AG04450 (cell line): Measurements from ENCODE around the gene LINGO1. TPM values are rescaled to one million over a fixed set of nuclear protein-coding genes. Genes with fewer than 3 reads are reported as not detected.

Experiments used
- CTCF ChIA-PET: fragments of 300-600, 350-600 bp; formaldehyde crosslinking; extraction: SDS; loops from one replicate; lab custom pipeline; 2022; ENCODE audit warnings: antibody characterized with exemption, inconsistent platforms; lab: Charles Lee
- POLR2A ChIA-PET: fragments of 350-600 bp; formaldehyde crosslinking; extraction: SDS; loops from one replicate; lab custom pipeline; 2021; ENCODE audit warnings: antibody characterized with exemption, inconsistent platforms; lab: Yijun Ruan, JAX
- DNase-seq: peaks from one replicate; pipeline ENCODE4 v3.0.0-alpha.2; 2011; ENCODE audit warnings: low read depth, low spot score
- H3K27ac ChIP-seq: one replicate; pipeline ENCODE4 v1.5.1; 2012; ENCODE audit warnings: low read depth, low read length, control low read depth
- H3K27me3 ChIP-seq: one replicate; pipeline ENCODE4 v1.6.0; 2012; ENCODE audit warnings: low read length; ENCODE audit not compliant: control insufficient read depth, insufficient read depth
- H3K4me3 ChIP-seq: 2 replicates; pipeline ENCODE4 v1.5.1; 2011; ENCODE audit warnings: mild to moderate bottlenecking, low read depth, low read length, control low read depth
- H3K9me3 ChIP-seq: 2 replicates; pipeline ENCODE4 v1.5.1; 2012; ENCODE audit warnings: low read length; ENCODE audit not compliant: control insufficient read depth, insufficient read depth
- polyA plus RNA-seq: library from polyadenylated mRNA; depleted of rRNA; stranded (reverse); fragments of >200 nt; gene quantifications from 2 replicates; pipeline ENCODE4 v1.2.3, GENCODE V29; 2011
- TF ChIP-seq, protein P1 (sequence below): IDR thresholded peaks from 2 replicates; pipeline ENCODE4 v1.5.1; 2011; ENCODE audit warnings: low read depth, low read length, control low read depth, inconsistent platforms

LINGO1 gene
- polyA plus RNA-seq, 1 experiment: not detected

GRCh38 chr15:77617476-77618230 lies 15.1 kb downstream of the LINGO1 start:
- CTCF ChIA-PET: interaction anchor here (0.6 to 1.8 kb wide), 6 partner anchors 11 to 593 kb away, joined by 3 to 8 read pairs (median 3); no protein-coding TSS in a partner anchor

DNA sequence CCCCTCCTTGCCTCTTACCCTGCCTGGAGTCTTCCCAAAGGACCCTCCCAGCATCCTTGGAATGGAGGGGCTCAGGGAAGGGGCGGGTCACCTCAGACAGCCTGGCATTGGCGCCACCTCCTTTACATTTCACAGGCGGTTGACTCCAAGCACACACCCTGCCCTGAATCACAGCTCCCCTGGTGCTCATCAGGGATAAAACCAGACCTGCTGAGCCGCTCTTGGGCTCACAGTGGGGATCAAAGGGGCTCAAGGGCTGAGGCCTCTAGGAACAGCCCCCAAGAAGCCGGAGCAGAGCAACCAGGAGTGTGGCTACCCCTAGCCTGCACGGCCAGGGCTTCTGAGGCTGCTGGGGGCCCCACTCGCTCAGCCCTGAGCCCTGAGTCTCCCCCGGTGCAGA lies 16.6 kb downstream of the LINGO1 start:
- Histone ChIP-seq H3K9me3 (no peaks in the 10 kb centered on the region; the same call in 1 of the 2 replicates), H3K27ac (no peak overlapping the region), H3K4me3 (no peak overlapping the region), H3K27me3 (peaks cover 12% of the 10 kb centered on the region)
- CTCF ChIA-PET: no interaction called here
- TF ChIP-seq, protein P1, sequence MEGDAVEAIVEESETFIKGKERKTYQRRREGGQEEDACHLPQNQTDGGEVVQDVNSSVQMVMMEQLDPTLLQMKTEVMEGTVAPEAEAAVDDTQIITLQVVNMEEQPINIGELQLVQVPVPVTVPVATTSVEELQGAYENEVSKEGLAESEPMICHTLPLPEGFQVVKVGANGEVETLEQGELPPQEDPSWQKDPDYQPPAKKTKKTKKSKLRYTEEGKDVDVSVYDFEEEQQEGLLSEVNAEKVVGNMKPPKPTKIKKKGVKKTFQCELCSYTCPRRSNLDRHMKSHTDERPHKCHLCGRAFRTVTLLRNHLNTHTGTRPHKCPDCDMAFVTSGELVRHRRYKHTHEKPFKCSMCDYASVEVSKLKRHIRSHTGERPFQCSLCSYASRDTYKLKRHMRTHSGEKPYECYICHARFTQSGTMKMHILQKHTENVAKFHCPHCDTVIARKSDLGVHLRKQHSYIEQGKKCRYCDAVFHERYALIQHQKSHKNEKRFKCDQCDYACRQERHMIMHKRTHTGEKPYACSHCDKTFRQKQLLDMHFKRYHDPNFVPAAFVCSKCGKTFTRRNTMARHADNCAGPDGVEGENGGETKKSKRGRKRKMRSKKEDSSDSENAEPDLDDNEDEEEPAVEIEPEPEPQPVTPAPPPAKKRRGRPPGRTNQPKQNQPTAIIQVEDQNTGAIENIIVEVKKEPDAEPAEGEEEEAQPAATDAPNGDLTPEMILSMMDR: no peak
- POLR2A ChIA-PET: no interaction called here
- no peak for DNase-seq

More at GRCh38 chr15:77617476-77618230, 15.1 kb downstream of the LINGO1 start:
- H3K4me3 ChIP-seq: no peak overlapping the region
- TF ChIP-seq, protein P1: peak; percentile 37
- no peaks in the 10 kb centered on the region; the same call in 1 of the 2 replicates for H3K9me3 ChIP-seq
- peaks cover 20% of the 10 kb centered on the region for H3K27me3 ChIP-seq
- no peak overlapping the region for H3K27ac ChIP-seq
- POLR2A ChIA-PET: no interaction called here
- no peak for DNase-seq

GRCh38 chr15:77615472-77615871 lies 17.2 kb downstream of the LINGO1 start:
- CTCF ChIA-PET: no interaction called here

DNA sequence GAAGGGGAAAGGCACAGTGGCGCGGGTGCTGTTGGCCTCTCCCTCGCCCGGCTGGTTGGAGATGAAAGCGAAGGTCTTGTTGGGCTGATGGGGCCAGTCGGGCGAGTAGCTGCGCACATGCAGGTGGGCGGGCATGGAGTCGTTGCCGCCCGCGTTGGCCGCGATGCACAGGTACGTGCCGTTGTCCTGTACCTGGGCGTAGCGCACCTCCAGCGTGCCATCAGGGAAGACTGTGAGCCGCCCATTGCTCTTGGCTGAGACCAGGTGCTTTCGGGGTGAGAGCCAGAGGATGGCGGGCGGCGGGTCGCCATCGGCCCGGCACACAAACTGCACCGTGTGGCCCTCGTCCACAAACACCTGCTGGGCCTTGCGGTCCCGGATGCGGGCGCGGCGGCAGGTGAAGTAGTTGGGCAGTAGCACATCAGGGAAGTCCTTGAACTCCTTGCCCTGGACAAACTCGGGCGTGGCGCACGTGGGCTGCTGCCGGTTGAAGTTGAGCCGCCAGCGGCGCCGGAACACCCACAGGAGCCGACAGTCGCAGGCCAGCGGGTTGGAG lies 18.4 kb downstream of the LINGO1 start:
- TF ChIP-seq, protein P1: no peak
- ChIA-PET CTCF (no interaction called here), POLR2A (no interaction called here)
- H3K27ac ChIP-seq: no peak overlapping the region
- DNase-seq: no peak
- H3K4me3 ChIP-seq: no peak overlapping the region
- no peaks in the 10 kb centered on the region; the same call in 1 of the 2 replicates for H3K9me3 ChIP-seq
- peaks cover 17% of the 10 kb centered on the region for H3K27me3 ChIP-seq

More at GRCh38 chr15:77615472-77615871, 17.2 kb downstream of the LINGO1 start:
- TF ChIP-seq, protein P1: no peak
- Histone ChIP-seq H3K27me3 (peaks cover 16% of the 10 kb centered on the region), H3K4me3 (no peak overlapping the region), H3K27ac (no peak overlapping the region), H3K9me3 (no peaks in the 10 kb centered on the region; the same call in 1 of the 2 replicates)
- POLR2A ChIA-PET: no interaction called here
- DNase-seq: no peak

DNA sequence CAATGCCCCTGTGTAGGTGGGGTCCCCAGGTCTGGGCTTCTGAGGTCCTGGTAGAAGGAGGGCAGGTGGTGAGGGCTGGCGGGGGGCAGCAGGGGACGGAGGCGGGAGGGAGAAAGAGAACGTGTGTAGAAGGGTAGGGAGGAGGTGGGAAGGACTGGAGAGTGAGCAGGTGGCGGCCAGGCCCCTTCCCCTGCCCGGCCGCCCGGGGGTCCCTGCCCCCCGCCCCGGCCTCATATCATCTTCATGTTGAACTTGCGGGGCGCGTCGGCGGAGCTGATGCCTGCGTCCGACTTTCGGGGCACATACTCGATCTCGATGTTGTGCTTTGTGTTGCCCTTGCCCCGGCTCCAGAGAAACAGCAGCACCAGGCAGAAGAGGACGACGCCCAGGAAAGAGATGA lies 18.9 kb downstream of the LINGO1 start:
- peaks cover 16% of the 10 kb centered on the region for H3K27me3 ChIP-seq
- DNase-seq: no peak
- POLR2A ChIA-PET: no interaction called here
- TF ChIP-seq, protein P1: no peak
- CTCF ChIA-PET: no interaction called here
- H3K27ac ChIP-seq: no peak overlapping the region
- no peak overlapping the region for H3K4me3 ChIP-seq
- no peaks in the 10 kb centered on the region; the same call in 1 of the 2 replicates for H3K9me3 ChIP-seq
